GM23338 (cell line): Measurements from ENCODE around the gene PDF. TPM values are rescaled to one million over a fixed set of nuclear protein-coding genes. Genes with fewer than 3 reads are reported as not detected.

ENCODE experiments used
- ATAC-seq: fragments of 200-7000 bp; cut with Tn5 transposase; 3 replicates; pipeline ENCODE4 v1.9.1; 2020
- DNase-seq: peaks from one replicate; pipeline ENCODE4 v3.0.0-alpha.2; 2015; ENCODE audit warnings: low spot score
- H2AFZ ChIP-seq: fragments of 200-600 bp; sonication (generic); 2 replicates; pipeline ENCODE4 v1.8.0; 2016; ENCODE audit warnings: antibody characterized with exemption, mild to moderate bottlenecking, moderate library complexity
- H3F3A ChIP-seq: fragments of 200-600 bp; sonication (generic); replicated peaks from 2 replicates; pipeline ENCODE4 v1.8.0; 2017; ENCODE audit warnings: antibody characterized with exemption, mixed run types, low read depth
- H3K27ac ChIP-seq: fragments of 200-600 bp; sonication (generic); 2 replicates; pipeline ENCODE4 v1.6.1; 2016; ENCODE audit warnings: low read depth
- H3K27me3 ChIP-seq: fragments of 200-600 bp; sonication (generic); 2 replicates; pipeline ENCODE4 v1.8.0; 2016; ENCODE audit warnings: mild to moderate bottlenecking, mixed run types, moderate library complexity; ENCODE audit not compliant: insufficient read depth
- H3K36me3 ChIP-seq: fragments of 200-600 bp; sonication (generic); 2 replicates; pipeline ENCODE4 v1.8.0; 2016; ENCODE audit warnings: mild to moderate bottlenecking; ENCODE audit not compliant: insufficient read depth
- H3K4me1 ChIP-seq: fragments of 200-600 bp; sonication (generic); 2 replicates; pipeline ENCODE4 v1.8.0; 2016; ENCODE audit warnings: mild to moderate bottlenecking, moderate library complexity; ENCODE audit not compliant: insufficient read depth
- H3K4me2 ChIP-seq: fragments of 200-600 bp; sonication (generic); 2 replicates; pipeline ENCODE4 v1.7.1; 2017; ENCODE audit warnings: mixed run types
- H3K4me3 ChIP-seq: fragments of 200-600 bp; sonication (generic); 2 replicates; pipeline ENCODE4 v1.6.1; 2016; ENCODE audit warnings: mixed run types
- H3K79me2 ChIP-seq: fragments of 200-600 bp; sonication (generic); replicated peaks from 2 replicates; pipeline ENCODE4 v1.8.0; 2017; ENCODE audit warnings: mild to moderate bottlenecking; ENCODE audit not compliant: insufficient read depth
- H3K9me2 ChIP-seq: fragments of 200-600 bp; sonication (generic); 2 replicates; pipeline ENCODE4 v1.8.0; 2017; ENCODE audit not compliant: insufficient read depth
- H4K20me1 ChIP-seq: fragments of 200-600 bp; sonication (generic); replicated peaks from 2 replicates; pipeline ENCODE4 v1.8.0; 2017; ENCODE audit warnings: mild to moderate bottlenecking; ENCODE audit not compliant: insufficient read depth
- H3K27ac Mint-ChIP-seq: 2 replicates; pipeline ENCODE4 v1.8.0; 2020; ENCODE audit warnings: inconsistent platforms, mild to moderate bottlenecking, moderate library complexity, mixed read lengths
- H3K27me3 Mint-ChIP-seq: 3 replicates; pipeline ENCODE4 v1.8.0; 2022; ENCODE audit warnings: low read depth, mild to moderate bottlenecking, moderate library complexity, mixed read lengths, inconsistent platforms; ENCODE audit not compliant: insufficient read depth, poor library complexity
- H3K36me3 Mint-ChIP-seq: 3 replicates; pipeline ENCODE4 v1.8.0; 2021; ENCODE audit warnings: low read depth, mild to moderate bottlenecking, inconsistent platforms, moderate library complexity, mixed read lengths
- H3K4me1 Mint-ChIP-seq: 3 replicates; pipeline ENCODE4 v1.8.0; 2020; ENCODE audit warnings: mild to moderate bottlenecking, inconsistent platforms, mixed read lengths
- H3K4me3 Mint-ChIP-seq: 3 replicates; pipeline ENCODE4 v1.8.0; 2021; ENCODE audit warnings: moderate library complexity, mild to moderate bottlenecking, inconsistent platforms, mixed read lengths
- H3K9me3 Mint-ChIP-seq: 3 replicates; pipeline ENCODE4 v1.8.0; 2020; ENCODE audit warnings: moderate library complexity, mild to moderate bottlenecking, inconsistent platforms, mixed read lengths
- CREB1 ChIP-seq: fragments of 250-450 bp; sonication (Bioruptor Pico); IDR thresholded peaks from 2 replicates; pipeline ENCODE4 v1.5.0; 2020; ENCODE audit warnings: low read depth, mild to moderate bottlenecking, moderate library complexity
- EZH2 ChIP-seq: fragments of 200-600 bp; sonication (generic); IDR thresholded peaks from one replicate; pipeline ENCODE4 v1.8.0; 2017; ENCODE audit warnings: antibody characterized with exemption, mild to moderate bottlenecking, low read depth; ENCODE audit not compliant: unreplicated experiment
- EZH2phosphoT487 ChIP-seq: fragments of 200-600 bp; sonication (generic); IDR thresholded peaks from one replicate; pipeline ENCODE4 v1.8.1; 2018; ENCODE audit warnings: antibody characterized with exemption; ENCODE audit not compliant: unreplicated experiment
- JUNB ChIP-seq: IDR thresholded peaks from one replicate; pipeline ENCODE4 v1.6.1; 2016; ENCODE audit warnings: antibody characterized with exemption; ENCODE audit not compliant: unreplicated experiment
- POLR2AphosphoS5 ChIP-seq: IDR thresholded peaks from 2 replicates; pipeline ENCODE4 v1.6.1; 2016; ENCODE audit warnings: antibody characterized with exemption, low read depth
- REST ChIP-seq: IDR thresholded peaks from one replicate; pipeline ENCODE4 v1.6.1; 2018; ENCODE audit warnings: antibody characterized with exemption; ENCODE audit not compliant: unreplicated experiment
- STAT1 ChIP-seq: IDR thresholded peaks from one replicate; pipeline ENCODE4 v1.6.1; 2016; ENCODE audit warnings: antibody characterized with exemption; ENCODE audit not compliant: unreplicated experiment
- ZNF114 ChIP-seq: fragments of 250-450 bp; sonication (Bioruptor Pico); IDR thresholded peaks from 2 replicates; pipeline ENCODE4 v1.5.0; 2020; ENCODE audit warnings: mild to moderate bottlenecking, moderate library complexity
- ZNF331 ChIP-seq: fragments of 250-450 bp; sonication (Bioruptor Pico); IDR thresholded peaks from 2 replicates; pipeline ENCODE4 v1.5.0; 2020; ENCODE audit warnings: low read depth, mild to moderate bottlenecking, moderate library complexity
- polyA plus RNA-seq: library from polyadenylated mRNA; unstranded; fragments of >200 nt; fragmentation: Nextera tagmentation; extraction: Ambion mirVana; gene quantifications from 2 replicates; pipeline ENCODE4 v1.2.1, GENCODE V29; 2016
- total RNA-seq: library from RNA; depleted of rRNA; stranded (reverse); fragments of >200 nt; shearing (Covaris generic); gene quantifications from 2 replicates; pipeline ENCODE4 v1.2.3, GENCODE V29; 2014
- TF ChIP-seq, protein P1 (sequence below), 2 experiments: fragments of 200-600 bp in 1 of 2; sonication (generic) in 1 of 2; conservative IDR thresholded peaks; 2 replicates each; pipeline versions ENCODE4 v1.5.1 to v1.6.1; 2016 to 2017; ENCODE audit warnings: antibody characterized with exemption in 2 of 2, low read depth in 2 of 2, mild to moderate bottlenecking in 2 of 2, moderate library complexity in 1 of 2

The PDF gene
- total and polyA plus RNA-seq, 2 experiments from 2014 or later = 18.8 to 43.4 TPM

- no peak overlapping the region for H2AFZ ChIP-seq
- no peak overlapping the region; the same call in 1 of the 2 replicates for H3K27ac Mint-ChIP-seq
- H3K36me3 Mint-ChIP-seq = peaks cover 76% of the 10 kb centered on the region
- H3K4me3 ChIP-seq = no peak overlapping the region
- no peaks in the 10 kb centered on the region; the same call in 2 of the 3 replicates for H3K4me1 Mint-ChIP-seq
- H3F3A ChIP-seq = peaks cover 4% of the 10 kb centered on the region; the same call in 1 of the 2 replicates
- H3K4me2 ChIP-seq = no peak overlapping the region
- peaks cover 14% of the 10 kb centered on the region for H3K27me3 Mint-ChIP-seq
- H3K27me3 ChIP-seq = no peaks in the 10 kb centered on the region
- TF ChIP-seq, protein P1, sequence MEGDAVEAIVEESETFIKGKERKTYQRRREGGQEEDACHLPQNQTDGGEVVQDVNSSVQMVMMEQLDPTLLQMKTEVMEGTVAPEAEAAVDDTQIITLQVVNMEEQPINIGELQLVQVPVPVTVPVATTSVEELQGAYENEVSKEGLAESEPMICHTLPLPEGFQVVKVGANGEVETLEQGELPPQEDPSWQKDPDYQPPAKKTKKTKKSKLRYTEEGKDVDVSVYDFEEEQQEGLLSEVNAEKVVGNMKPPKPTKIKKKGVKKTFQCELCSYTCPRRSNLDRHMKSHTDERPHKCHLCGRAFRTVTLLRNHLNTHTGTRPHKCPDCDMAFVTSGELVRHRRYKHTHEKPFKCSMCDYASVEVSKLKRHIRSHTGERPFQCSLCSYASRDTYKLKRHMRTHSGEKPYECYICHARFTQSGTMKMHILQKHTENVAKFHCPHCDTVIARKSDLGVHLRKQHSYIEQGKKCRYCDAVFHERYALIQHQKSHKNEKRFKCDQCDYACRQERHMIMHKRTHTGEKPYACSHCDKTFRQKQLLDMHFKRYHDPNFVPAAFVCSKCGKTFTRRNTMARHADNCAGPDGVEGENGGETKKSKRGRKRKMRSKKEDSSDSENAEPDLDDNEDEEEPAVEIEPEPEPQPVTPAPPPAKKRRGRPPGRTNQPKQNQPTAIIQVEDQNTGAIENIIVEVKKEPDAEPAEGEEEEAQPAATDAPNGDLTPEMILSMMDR (conservative IDR thresholded peaks at IDR 0.05; ENCODE audit: low read depth in 2 of 2) = peak in 1 of 2 experiments; percentile 34; a peak in 2 of 4 replicates
- TF ChIP-seq REST = no peak
- no peak for DNase-seq
- no peaks in the 10 kb centered on the region for H3K9me3 Mint-ChIP-seq
- H3K9me2 ChIP-seq = no peaks in the 10 kb centered on the region
- no peaks in the 10 kb centered on the region for H3K4me1 ChIP-seq
- peaks cover 14% of the 10 kb centered on the region for H4K20me1 ChIP-seq
- peaks cover 7% of the 10 kb centered on the region for H3K79me2 ChIP-seq
- no peak overlapping the region for H3K4me3 Mint-ChIP-seq
- no peak for ATAC-seq
- no peak overlapping the region for H3K27ac ChIP-seq
- peaks cover 4% of the 10 kb centered on the region for H3K36me3 ChIP-seq
Measured at GRCh38 chr16:69319381-69319780, 11.0 kb downstream of the PDF start.

DNA sequence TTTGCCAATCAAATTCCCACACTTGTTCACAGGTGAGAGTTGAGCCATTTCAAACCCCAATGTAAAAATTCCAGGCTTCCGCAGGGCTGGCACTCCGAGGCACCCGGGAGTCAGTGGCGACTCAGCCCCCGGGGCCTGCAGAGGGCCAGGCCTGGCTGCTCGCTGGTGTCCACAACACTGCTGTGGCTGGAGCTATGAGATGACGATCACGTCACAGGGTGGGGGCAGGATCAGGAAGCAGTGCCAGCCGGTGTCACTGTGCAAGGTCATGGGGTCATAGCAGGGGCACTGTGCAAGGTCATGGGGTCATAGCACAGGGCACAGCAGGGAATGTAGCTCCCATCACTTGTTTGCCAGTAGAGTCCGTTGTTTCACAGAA lies 11.5 kb downstream of the PDF start:
- no peak overlapping the region for H3K4me3 Mint-ChIP-seq
- Histone ChIP-seq H3K4me3 (no peak overlapping the region), H3K9me2 (no peaks in the 10 kb centered on the region), H3K4me2 (no peak overlapping the region), H2AFZ (no peak overlapping the region), H3K4me1 (no peaks in the 10 kb centered on the region), H3K27ac (no peak overlapping the region), H3K79me2 (peaks cover 6% of the 10 kb centered on the region; the same call in 1 of the 2 replicates), H3K36me3 (peaks cover 4% of the 10 kb centered on the region), H3F3A (peaks cover 4% of the 10 kb centered on the region; the same call in 1 of the 2 replicates), H3K27me3 (no peaks in the 10 kb centered on the region), H4K20me1 (peaks cover 13% of the 10 kb centered on the region)
- no peak overlapping the region for H3K27ac Mint-ChIP-seq
- DNase-seq = no peak
- no peak for ATAC-seq
- peaks cover 17% of the 10 kb centered on the region for H3K27me3 Mint-ChIP-seq
- H3K4me1 Mint-ChIP-seq = no peaks in the 10 kb centered on the region; the same call in 2 of the 3 replicates
- no peaks in the 10 kb centered on the region for H3K9me3 Mint-ChIP-seq
- peaks cover 72% of the 10 kb centered on the region for H3K36me3 Mint-ChIP-seq
- TF ChIP-seq REST (no peak), JUNB (no peak), EZH2phosphoT487 (no peak), STAT1 (no peak), CREB1 (CRISPR knock-in tag) (no peak), EZH2 (no peak), ZNF331 (CRISPR knock-in tag) (no peak), ZNF114 (CRISPR knock-in tag) (no peak), POLR2AphosphoS5 (no peak)
- TF ChIP-seq, protein P1 (conservative IDR thresholded peaks at IDR 0.05; ENCODE audit: low read depth in 2 of 2) = no peak
